ENCODE measurements around the gene ABHD8. TPM values are rescaled to one million over a fixed set of nuclear protein-coding genes. Genes with fewer than 3 reads are reported as not detected.
A peak's percentile ranks its signal among the peaks of the same experiment; 100 is the strongest.

Gene ABHD8
- total RNA-seq, 1 experiment from 2014 or later: 5.2 TPM

- Histone ChIP-seq H3K9ac (ENCODE audit: low read length) (peak overlapping the region; percentile 34; the same call in 1 of the 2 replicates), H3K4me1 (ENCODE audit: control insufficient read depth in 1 of 2, insufficient read depth in 2 of 2, low read length in 2 of 2) (peaks cover 0 to 8% of the 10 kb centered on the region in 2 experiments; a peak in 3 of 4 replicates), H4K20me1 (ENCODE audit: insufficient read depth) (no peaks in the 10 kb centered on the region), H3K79me2 (ENCODE audit: insufficient read depth, low read length) (no peaks in the 10 kb centered on the region), H3K27me3 (ENCODE audit: insufficient read depth, low read length) (no peaks in the 10 kb centered on the region), H3K4me3 (replicated peaks in 1 of 2; ENCODE audit: low read depth in 1 of 2, low read length in 2 of 2) (no peak overlapping the region), H3K36me3 (ENCODE audit: control insufficient read depth in 1 of 2, insufficient read depth in 2 of 2, low read length in 2 of 2) (no peaks in the 10 kb centered on the region), H2AFZ (ENCODE audit: low read depth, low read length, poor library complexity, severe bottlenecking) (peak overlapping the region; percentile 95), H3K9me3 (ENCODE audit: control insufficient read depth in 1 of 2, insufficient read depth in 1 of 2, low read depth in 1 of 2, low read length in 2 of 2) (no peaks in the 10 kb centered on the region), H3K4me2 (ENCODE audit: low read length) (peak overlapping the region; percentile 30), H3K9me2 (ENCODE audit: insufficient read depth) (no peaks in the 10 kb centered on the region), H3K27ac (ENCODE audit: low read depth, low read length) (no peak overlapping the region)
- POLR2A ChIA-PET: interaction anchor here (0.6 to 1.3 kb wide), 3 partner anchors 25 to 48 kb away, joined by 3 to 4 read pairs (median 3); partner anchors contain the start of gene DDA1
- TF ChIP-seq SRF (IDR thresholded peaks at IDR 0.05; ENCODE audit: low read depth) (no peak), ZBTB33 (IDR thresholded peaks at IDR 0.05; ENCODE audit: extremely low read depth, insufficient replicate concordance, low read length) (no peak), CBX3 (IDR thresholded peaks at IDR 0.05; ENCODE audit: low read depth) (0 out of 2 replicates have a peak, but pooled peaks have one; percentile 45), JUND (IDR thresholded peaks at IDR 0.05) (no peak), ATF3 (IDR thresholded peaks at IDR 0.05) (no peak), EZH2phosphoT487 (IDR thresholded peaks at IDR 0.05; ENCODE audit: borderline replicate concordance) (no peak), RAD21 (IDR thresholded peaks at IDR 0.05; ENCODE audit: low read depth) (peak; percentile 74), TCF7L2 (IDR thresholded peaks at IDR 0.05; ENCODE audit: borderline replicate concordance, extremely low read depth, insufficient read depth, insufficient read length) (no peak), POLR2AphosphoS5 (IDR thresholded peaks at IDR 0.05; ENCODE audit: low read depth, low read length) (peak; percentile 30; the same call in 1 of the 2 replicates), MAX (IDR thresholded peaks at IDR 0.05) (peak; percentile 83), CTCF (IDR thresholded peaks at IDR 0.05 in 2 of 3, conservative IDR thresholded peaks at IDR 0.05 in 1 of 3; ENCODE audit: borderline replicate concordance in 1 of 3, insufficient read depth in 1 of 3, low read depth in 2 of 3, low read length in 2 of 3) (peak; percentile 79 to 94 (median 93)), SIN3A (IDR thresholded peaks at IDR 0.05; ENCODE audit: low read depth) (no peak), YY1 (IDR thresholded peaks at IDR 0.05; ENCODE audit: extremely low read depth, insufficient replicate concordance, low read depth, low read length) (peak; percentile 44), POLR2A (IDR thresholded peaks at IDR 0.05; ENCODE audit: borderline replicate concordance, extremely low read depth, insufficient read depth, insufficient read length) (peak; percentile 53)
- RAD21 ChIA-PET (ENCODE audit: low non-redundant PET in 1 of 2, low total read pairs in 2 of 2, uncharacterized antibody in 2 of 2, unreplicated experiment in 2 of 2): interaction anchor here in 1 of 2 experiments (1.1 kb wide), 1 partner anchor 12 kb away, joined by 3 read pairs; no protein-coding TSS in a partner anchor
- BruUV-seq (replicated peaks): no TSS peak
- ATAC-seq (peak; percentile 100), DNase-seq (ENCODE audit: low read depth, low spot score) (peak; percentile 81)
- CTCF ChIA-PET: interaction anchor here (0.8 to 1.9 kb wide), 5 partner anchors 11 to 48 kb away, joined by 3 to 8 read pairs (median 7); partner anchors contain the start of genes DDA1 and MRPL34
- intact Hi-C loops (cut with micrococcal nuclease): no loop called here
Measured at GRCh38 chr19:17260842-17261325, 42.3 kb downstream of the ABHD8 start.

Data from HCT116 (cell line).